Measurements from ENCODE around the gene IL1R1.
A peak's percentile ranks its signal among the peaks of the same experiment; 100 is the strongest.

GRCh38 chr2:102116630-102117471 is 25.7 kb upstream of the IL1R1 start:
- TF ChIP-seq CTCF (IDR thresholded peaks at IDR 0.05) (no peak), POLR2A (IDR thresholded peaks at IDR 0.05) (no peak), POLR2AphosphoS5 (IDR thresholded peaks at IDR 0.05) (peak in 1 of 3 donors; percentile 14)

Data from stomach (tissue), 4 donors.